NCI-H2227 (cell line): Measurements from ENCODE around the gene PPEF2.

Source experiments
- DNase-seq: peaks from one replicate; lab custom pipeline; 2025; ENCODE audit not compliant: unreplicated experiment; lab: John Stamatoyannopoulos, UW

Gene PPEF2

DNA sequence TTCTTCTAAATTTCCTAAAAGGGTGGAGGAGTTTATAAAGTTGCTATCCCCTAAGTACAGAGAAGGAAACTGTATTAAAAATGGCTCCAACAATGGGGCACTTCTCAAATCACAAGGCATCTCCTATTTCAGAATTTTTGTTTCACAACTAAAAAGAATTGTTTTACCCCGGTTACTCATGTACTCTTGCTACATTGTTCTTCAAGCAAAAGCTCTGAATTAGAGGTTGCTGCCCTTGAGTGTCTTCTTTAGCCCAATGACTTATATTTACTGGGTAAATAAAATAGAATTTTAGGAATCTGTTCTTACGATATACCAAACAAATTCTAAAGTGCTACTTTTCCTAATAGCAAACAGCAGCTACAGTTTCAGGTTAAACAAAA, 67.5 kb downstream of the PPEF2 start:
- DNase-seq: no peak

DNA sequence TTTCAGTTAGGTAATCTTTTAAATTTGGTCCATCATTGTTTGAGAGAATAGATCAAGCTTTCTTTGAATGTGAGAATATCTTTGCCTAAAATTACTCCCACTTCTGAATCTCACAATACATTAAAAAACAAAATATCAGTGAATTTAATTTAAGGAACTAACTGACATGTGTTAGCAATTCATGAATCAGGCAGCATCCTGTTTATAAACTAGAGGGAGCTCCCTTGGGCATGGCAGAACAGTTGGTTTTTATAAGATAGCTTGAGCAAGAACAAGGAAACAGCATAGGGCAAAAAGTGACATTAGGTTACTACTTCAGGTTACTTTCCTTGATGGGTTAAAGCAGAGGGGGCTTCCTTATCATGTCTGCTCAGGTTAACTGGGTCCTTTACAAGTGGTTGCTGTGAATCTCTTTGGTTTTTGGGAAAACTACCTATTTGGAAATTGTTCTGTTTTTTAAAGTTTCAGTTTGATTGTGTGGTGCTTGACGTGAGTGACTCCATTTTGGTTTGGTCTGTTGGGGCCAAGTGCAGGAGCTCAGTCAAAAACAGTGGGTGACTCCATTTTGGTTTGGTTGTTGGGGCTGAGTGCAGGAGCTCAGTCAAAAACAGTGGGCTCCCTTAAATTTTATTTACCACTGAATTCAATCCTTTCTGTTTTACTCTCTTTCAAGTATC, 68.0 kb downstream of the PPEF2 start:
- DNase-seq: no peak

DNA sequence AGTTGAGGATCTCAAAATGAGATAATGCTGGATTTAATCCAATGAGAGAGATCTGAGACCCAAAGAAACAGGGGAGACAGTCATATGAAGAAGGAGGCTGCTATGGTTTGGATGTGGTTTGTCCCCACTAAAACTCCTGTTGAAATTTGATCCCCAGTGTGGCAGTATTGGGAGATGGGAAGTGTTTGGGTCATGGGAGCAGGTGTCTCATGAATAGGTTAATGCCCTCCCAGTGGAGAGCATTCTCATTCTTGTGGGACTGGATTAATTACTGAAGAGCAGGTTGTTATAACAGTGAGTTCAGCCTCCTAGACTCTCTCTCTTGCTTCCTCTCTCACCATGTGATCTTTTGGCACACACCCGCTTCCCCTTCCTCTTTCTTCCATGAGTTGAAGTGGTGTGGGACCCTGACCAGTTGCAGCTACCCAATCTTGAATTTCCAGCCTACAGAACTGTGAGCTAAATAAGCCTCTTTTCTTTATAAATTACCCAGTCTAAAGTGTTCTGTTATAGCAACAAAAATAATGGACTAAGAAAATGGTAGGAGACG, 70.3 kb downstream of the PPEF2 start:
- no peak for DNase-seq

DNA sequence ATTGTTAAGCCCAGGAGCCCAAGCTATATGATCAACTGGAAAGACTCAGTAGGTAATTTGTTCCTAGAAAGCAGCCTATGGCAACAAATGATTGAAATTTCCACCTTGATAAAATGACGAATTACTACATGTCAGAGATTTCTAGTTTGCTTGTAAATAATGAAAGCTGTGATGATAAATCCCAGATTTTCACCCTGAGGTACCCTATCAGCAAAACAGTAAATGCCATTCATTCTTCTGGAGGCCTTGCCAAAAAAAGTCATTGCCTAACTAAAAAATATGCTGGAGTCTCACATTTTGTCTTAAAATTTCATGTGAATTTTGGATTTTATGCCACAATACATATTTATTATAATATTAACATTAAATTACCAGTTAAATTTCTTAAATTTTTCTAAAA, 71.3 kb downstream of the PPEF2 start:
- DNase-seq: no peak

DNA sequence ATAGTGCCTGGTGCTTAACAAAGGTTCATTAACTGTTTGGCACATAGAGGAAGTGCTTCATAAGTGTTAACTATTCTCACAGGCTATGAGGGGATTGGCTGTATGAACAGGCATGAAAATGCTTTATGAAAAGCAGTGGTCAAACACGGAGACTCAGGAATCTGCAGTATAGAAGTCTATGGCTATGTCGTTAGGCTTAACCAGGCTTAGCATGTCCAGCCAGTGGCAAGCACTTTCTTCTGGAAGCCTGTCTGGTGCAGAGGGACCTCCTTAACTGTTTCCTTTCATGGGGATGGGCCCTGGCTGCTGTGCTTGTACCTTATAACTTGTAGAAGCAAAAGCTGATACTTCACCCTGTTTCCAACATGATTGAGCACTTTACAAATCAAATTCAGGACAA, 78.4 kb downstream of the PPEF2 start:
- DNase-seq: no peak

DNA sequence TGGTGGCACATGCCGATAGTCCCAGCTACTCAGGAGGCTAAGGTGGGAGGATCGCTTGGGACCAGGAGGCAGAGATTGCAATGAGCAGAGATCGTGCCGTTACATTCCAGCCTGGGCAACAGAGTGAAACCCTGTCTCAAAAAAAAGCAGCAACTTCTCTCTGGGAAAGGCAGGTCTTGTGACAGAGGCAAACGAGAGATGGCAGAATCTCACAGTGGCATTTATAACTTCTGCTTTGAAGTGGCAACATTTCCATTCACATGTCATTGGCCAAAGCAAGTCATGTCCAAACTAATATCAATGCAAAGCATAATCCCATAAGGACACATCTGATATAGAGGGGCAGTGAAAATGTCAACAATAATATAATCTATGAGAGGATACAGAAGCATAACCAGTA, 79.8 kb downstream of the PPEF2 start:
- DNase-seq: no peak

DNA sequence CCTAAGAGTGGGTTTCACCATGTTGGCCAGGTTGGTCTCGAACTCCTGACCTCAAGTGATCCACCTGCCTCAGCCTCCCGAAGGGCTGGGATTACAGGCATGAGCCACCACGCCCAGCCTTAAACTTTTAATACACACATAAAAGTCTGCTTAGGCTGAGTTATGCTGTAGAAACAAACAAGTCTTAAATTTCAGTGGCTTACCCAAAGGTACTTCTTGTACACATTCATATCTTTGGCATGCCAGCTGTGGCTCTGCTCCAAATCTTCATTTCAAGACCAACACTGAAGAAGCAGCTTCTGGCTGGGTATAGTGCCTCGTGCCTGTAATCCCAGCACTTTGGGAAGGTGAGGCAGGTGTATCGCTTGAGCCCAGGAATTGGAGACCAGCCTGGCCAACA, 80.3 kb downstream of the PPEF2 start:
- DNase-seq: no peak

DNA sequence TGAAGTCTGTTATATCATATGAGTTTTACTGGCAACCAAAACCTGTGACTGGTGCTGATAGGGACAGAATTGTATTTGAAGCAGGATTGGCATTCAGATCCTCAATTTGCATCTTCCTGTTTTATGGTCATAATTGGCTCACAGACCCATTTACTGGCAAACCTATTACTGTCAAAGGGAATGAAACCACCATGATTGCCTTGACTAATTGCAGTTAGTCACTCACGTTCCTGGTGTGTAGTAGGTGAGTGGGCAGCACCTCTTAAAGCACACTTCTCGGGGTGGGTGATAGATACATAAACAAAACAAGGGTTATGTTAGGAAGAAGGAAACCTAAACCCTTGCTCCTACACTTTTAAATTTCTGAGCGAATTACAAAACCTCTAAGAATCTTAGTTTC, 81.0 kb downstream of the PPEF2 start:
- no peak for DNase-seq

DNA sequence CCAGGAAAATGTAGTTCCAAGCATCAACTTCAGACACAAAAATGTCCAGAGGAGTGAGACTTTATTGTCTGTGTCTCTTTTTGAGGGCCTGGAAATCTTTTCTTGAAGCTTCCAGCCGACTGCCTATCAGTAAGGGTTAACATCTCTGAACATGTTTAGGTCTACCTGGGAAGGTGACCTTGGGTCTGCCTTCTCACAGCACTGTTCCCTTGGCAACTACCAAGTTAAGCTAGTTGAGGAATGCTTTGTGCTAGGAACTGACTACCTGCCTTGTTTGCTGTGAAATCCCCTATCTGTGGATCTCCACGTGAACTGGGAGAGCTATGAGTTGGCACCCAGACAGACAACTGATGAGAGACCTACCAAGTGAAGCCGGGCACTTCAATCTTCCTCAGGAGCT, 81.6 kb downstream of the PPEF2 start:
- no peak for DNase-seq

DNA sequence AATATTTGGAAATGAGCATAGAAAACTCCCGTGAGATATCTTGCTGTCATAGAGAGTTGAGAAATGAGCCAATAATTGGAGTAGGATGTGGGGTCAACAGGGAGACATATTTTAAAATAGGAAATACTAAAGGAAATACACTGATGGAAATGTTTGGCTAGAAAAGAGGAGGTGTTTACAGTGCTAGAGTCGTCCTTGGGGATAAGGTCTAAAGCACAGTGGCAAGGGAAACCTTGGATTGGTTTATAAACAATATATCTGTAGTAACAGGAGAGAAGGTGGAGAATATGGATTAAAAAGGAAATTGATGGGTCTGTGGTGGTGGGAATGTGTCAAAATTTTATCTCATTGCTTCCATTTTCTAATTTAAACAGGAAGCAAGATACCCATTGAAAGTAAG, 82.1 kb downstream of the PPEF2 start:
- no peak for DNase-seq

DNA sequence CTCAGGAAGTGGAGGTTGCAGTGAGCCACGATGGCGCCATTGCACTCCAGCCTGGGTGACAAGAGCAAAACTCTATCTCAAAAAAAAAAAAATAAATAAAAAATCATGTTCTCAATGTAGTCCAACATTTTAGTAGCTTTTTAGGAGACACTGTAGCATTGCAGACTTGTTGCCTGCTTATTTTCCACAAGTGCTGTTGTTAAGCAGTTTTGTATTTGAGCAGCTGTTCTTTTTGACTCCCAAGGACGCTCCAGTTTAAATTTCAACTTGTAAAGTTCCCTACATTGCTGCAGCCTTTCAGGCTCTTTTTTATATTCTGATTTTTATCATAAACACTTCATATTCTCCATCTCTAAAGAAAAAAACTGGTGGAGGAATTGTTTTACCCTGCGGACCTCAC, 83.1 kb downstream of the PPEF2 start:
- no peak for DNase-seq

DNA sequence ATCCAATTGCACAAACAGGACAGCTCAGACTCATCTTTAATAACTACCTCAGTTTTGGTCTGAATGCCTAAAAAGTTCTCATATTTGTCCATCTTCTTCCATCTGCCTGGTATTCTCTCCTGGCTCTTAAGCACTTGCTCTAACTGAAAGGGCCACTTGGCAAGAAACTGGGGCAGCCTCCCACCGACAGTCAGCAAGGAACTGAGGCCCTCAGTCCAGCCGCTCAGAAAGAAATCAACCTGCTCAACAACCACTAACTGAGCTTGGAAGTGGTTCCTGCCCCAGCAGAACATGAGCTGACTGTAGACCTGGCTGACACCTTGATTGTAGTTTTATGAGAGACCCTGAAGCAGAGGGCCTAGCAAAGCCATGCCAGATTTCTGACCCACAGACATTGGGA, 84.4 kb downstream of the PPEF2 start:
- no peak for DNase-seq
